AG04450 (cell line): ENCODE results near the gene INPP5D. TPM values are rescaled to one million over a fixed set of nuclear protein-coding genes. Genes with fewer than 3 reads are reported as not detected.

ENCODE experiments used
- CTCF ChIA-PET: fragments of 300-600, 350-600 bp; formaldehyde crosslinking; extraction: SDS; loops from one replicate; lab custom pipeline; 2022; ENCODE audit warnings: antibody characterized with exemption, inconsistent platforms; lab: Charles Lee
- POLR2A ChIA-PET: fragments of 350-600 bp; formaldehyde crosslinking; extraction: SDS; loops from one replicate; lab custom pipeline; 2021; ENCODE audit warnings: antibody characterized with exemption, inconsistent platforms; lab: Yijun Ruan, JAX
- DNase-seq: peaks from one replicate; pipeline ENCODE4 v3.0.0-alpha.2; 2011; ENCODE audit warnings: low read depth, low spot score
- H3K27ac ChIP-seq: one replicate; pipeline ENCODE4 v1.5.1; 2012; ENCODE audit warnings: low read depth, low read length, control low read depth
- H3K27me3 ChIP-seq: one replicate; pipeline ENCODE4 v1.6.0; 2012; ENCODE audit warnings: low read length; ENCODE audit not compliant: control insufficient read depth, insufficient read depth
- H3K4me3 ChIP-seq: 2 replicates; pipeline ENCODE4 v1.5.1; 2011; ENCODE audit warnings: mild to moderate bottlenecking, low read depth, low read length, control low read depth
- H3K9me3 ChIP-seq: 2 replicates; pipeline ENCODE4 v1.5.1; 2012; ENCODE audit warnings: low read length; ENCODE audit not compliant: control insufficient read depth, insufficient read depth
- CTCF ChIP-seq: IDR thresholded peaks from 2 replicates; pipeline ENCODE4 v1.5.1; 2011; ENCODE audit warnings: low read depth, low read length, control low read depth, inconsistent platforms
- polyA plus RNA-seq: library from polyadenylated mRNA; depleted of rRNA; stranded (reverse); fragments of >200 nt; gene quantifications from 2 replicates; pipeline ENCODE4 v1.2.3, GENCODE V29; 2011

INPP5D gene
- polyA plus RNA-seq, 1 experiment, result 0.43 TPM

DNA sequence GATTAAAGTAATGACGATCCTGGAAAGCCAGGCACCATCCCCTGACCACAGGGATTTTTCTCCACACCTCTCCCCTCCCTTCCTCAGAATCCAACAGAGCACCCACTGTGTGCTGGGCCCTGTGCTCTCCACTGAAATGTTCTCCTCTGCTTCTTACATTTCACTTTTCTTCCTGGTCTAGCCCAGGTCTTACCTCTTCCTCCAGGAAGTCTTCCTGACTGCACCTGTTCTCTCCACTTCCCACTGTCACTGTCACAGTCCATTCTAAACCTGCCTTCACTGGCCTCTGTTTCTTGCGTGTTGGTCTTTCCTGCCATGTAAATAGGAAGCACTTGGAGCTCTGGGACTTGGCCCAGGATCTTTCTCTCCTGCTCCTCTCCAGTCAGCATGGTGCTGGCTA lies 39.7 kb upstream of the INPP5D start:
- no peak for TF ChIP-seq CTCF
- DNase-seq, result no peak
- ChIA-PET POLR2A (no interaction called here), CTCF (interaction anchor here (0.5 to 1.1 kb wide), 2 partner anchors 8 to 32 kb away, joined by 3 read pairs; no protein-coding TSS in a partner anchor)
- no peak overlapping the region for H3K27ac ChIP-seq
- no peak overlapping the region for H3K4me3 ChIP-seq
- H3K27me3 ChIP-seq, result peaks cover 3% of the 10 kb centered on the region
- H3K9me3 ChIP-seq, result no peaks in the 10 kb centered on the region

DNA sequence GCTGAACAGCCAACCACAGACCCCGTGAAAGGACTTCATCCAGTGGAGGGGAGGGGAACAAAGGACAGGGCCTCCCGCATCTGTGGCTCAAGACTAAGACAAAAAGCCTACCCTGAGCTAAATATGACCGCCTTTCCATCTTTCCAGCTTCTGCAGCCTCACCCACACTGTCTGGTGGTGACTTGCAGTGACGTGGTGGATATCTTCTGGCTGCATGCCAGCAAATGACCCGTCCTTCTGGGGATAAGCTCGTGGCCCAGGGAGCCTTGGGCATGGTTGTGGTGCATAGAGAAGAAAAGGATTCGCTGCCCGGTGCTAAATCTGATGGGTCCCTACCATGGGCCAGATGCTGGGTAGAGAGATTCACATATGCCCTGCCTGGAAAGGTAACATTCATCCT lies 38.4 kb upstream of the INPP5D start:
- peaks cover 3% of the 10 kb centered on the region for H3K27me3 ChIP-seq
- TF ChIP-seq CTCF, result no peak
- ChIA-PET CTCF (interaction anchor here (1.1 kb wide), 1 partner anchor 32 kb away, joined by 5 read pairs; no protein-coding TSS in a partner anchor), POLR2A (no interaction called here)
- no peak for DNase-seq
- no peak overlapping the region for H3K4me3 ChIP-seq
- no peaks in the 10 kb centered on the region for H3K9me3 ChIP-seq
- no peak overlapping the region for H3K27ac ChIP-seq

DNA sequence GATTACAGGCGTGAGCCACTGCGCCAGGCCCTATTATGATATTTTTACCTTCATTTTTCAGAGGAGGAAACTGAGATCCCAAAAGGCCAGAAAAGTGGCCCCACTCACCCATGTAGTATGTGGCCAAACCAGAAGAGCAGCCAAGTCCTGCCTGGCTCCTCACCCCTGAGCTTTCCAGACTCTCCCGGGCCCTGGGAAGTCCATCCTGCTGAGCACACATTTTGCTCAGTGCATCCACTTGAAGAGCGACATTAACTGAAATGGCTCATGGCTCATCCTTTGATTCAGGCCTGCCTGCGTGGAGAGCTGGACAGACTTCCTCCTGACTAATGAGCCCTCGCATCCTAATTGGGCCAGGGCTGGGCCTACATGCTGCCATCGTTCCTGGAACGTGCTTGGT lies 37.6 kb upstream of the INPP5D start:
- CTCF ChIA-PET, result interaction anchor here (1.1 kb wide), 1 partner anchor 31 kb away, joined by 5 read pairs; no protein-coding TSS in a partner anchor
- POLR2A ChIA-PET, result no interaction called here
- peaks cover 3% of the 10 kb centered on the region for H3K27me3 ChIP-seq

GRCh38 chr2:233023007-233023760 lies 37.0 kb upstream of the INPP5D start:
- ChIA-PET CTCF (interaction anchor here (1.5 kb wide), 1 partner anchor 30 kb away, joined by 3 read pairs; no protein-coding TSS in a partner anchor), POLR2A (no interaction called here)
- Histone ChIP-seq H3K9me3 (no peaks in the 10 kb centered on the region), H3K4me3 (no peak overlapping the region), H3K27me3 (peaks cover 3% of the 10 kb centered on the region), H3K27ac (no peak overlapping the region)
- DNase-seq, result no peak
- no peak for TF ChIP-seq CTCF

More for the DNA sequence above, 37.6 kb upstream of the INPP5D start:
- no peak for DNase-seq
- no peak for TF ChIP-seq CTCF
- H3K9me3 ChIP-seq, result no peaks in the 10 kb centered on the region
- no peak overlapping the region for H3K27ac ChIP-seq
- no peak overlapping the region for H3K4me3 ChIP-seq

DNA sequence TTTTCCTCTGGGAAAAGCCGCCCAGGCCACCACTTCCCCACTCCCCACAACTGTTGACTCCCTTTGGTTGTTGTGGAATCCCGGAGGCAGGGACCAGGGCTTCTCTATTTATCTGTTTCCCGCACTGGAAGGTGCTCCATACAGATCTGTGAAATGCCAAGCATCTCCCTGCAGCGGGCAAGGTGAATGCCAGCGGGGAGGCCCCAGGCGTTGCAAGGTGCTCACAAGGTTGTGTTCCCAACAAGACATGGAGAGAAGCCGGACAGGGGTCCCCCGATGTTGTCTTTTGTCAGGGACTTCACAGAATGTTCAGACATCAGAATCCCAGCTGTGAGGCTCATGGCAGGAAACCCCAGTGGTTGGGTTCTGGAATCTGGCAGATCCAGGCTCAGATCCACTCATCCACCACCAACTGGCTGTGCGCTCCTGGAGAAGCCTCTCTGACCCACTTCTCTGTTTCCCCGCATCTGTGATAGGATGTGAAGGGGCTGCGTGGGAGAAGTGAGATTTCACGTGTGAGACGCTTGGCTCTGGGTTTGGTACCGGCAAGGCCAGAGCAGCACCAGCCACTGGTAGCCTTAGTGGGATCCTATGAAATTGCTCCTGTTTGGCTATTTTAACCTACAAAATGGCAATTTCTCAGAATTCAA lies 36.3 kb upstream of the INPP5D start:
- no peak for TF ChIP-seq CTCF
- Histone ChIP-seq H3K9me3 (no peaks in the 10 kb centered on the region), H3K27ac (no peak overlapping the region), H3K4me3 (no peak overlapping the region), H3K27me3 (peaks cover 3% of the 10 kb centered on the region)
- POLR2A ChIA-PET, result no interaction called here
- CTCF ChIA-PET, result interaction anchor here (1.5 kb wide), 1 partner anchor 29 kb away, joined by 3 read pairs; no protein-coding TSS in a partner anchor
- DNase-seq, result no peak
